ENCODE measurements around the gene MAPK9. TPM values are rescaled to one million over a fixed set of nuclear protein-coding genes. Genes with fewer than 3 reads are reported as not detected.

MAPK9 gene
- total RNA-seq, 1 donor from 2014 or later: 34.4 TPM

DNA sequence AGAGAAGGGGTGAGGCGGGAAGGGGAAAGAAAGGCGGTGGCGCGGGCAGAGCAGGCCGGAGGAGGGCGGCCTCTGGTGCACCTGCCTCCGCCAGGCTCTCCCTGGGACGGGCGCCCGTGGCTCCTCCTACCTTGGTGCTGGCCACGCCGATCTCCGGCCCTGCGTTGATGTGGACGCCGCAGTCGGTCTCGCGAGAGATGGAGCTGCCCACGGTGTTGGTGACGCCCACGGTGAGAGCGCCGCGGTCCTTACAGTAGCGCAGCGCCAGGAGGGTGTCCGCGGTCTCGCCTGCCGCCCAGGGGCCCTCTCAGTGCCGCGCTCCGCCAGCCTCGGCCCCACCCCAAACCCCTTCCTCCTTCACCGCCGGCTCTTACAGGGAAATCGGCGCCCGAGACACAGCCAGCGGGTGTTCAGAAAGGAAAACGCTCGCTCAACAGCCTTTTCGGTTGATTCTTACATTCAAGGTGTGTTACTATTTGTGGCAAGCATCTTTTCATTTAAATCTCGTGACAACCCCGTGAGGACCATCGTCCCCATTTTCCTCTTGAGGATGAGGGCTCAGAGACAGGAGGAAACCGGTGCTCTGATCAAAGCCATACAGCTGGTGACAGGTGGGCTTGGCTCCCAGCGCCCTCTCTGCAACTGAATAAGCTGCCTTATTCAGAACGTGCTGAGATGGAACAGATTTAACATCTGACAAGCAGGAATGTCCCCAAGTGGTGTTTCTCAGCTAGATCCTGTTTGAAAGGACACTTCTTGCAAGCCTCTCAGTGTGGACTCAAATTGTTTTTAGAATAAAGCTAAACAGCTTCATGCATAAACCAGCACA is 22.0 kb upstream of the MAPK9 start:
- no peaks in the 10 kb centered on the region for H3K9me3 Mint-ChIP-seq
- no peak for DNase-seq (ENCODE audit: extremely low spot score, unreplicated experiment)
- no peak overlapping the region for H3K4me3 Mint-ChIP-seq
- H3K27ac Mint-ChIP-seq: no peak overlapping the region
- H3K4me1 Mint-ChIP-seq (ENCODE audit: unreplicated experiment): no peaks in the 10 kb centered on the region
- TF ChIP-seq, protein P1, sequence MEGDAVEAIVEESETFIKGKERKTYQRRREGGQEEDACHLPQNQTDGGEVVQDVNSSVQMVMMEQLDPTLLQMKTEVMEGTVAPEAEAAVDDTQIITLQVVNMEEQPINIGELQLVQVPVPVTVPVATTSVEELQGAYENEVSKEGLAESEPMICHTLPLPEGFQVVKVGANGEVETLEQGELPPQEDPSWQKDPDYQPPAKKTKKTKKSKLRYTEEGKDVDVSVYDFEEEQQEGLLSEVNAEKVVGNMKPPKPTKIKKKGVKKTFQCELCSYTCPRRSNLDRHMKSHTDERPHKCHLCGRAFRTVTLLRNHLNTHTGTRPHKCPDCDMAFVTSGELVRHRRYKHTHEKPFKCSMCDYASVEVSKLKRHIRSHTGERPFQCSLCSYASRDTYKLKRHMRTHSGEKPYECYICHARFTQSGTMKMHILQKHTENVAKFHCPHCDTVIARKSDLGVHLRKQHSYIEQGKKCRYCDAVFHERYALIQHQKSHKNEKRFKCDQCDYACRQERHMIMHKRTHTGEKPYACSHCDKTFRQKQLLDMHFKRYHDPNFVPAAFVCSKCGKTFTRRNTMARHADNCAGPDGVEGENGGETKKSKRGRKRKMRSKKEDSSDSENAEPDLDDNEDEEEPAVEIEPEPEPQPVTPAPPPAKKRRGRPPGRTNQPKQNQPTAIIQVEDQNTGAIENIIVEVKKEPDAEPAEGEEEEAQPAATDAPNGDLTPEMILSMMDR (conservative IDR thresholded peaks at IDR 0.05): no peak
- no peaks in the 10 kb centered on the region for H3K27me3 Mint-ChIP-seq
- H3K36me3 Mint-ChIP-seq: peaks cover 5% of the 10 kb centered on the region

DNA sequence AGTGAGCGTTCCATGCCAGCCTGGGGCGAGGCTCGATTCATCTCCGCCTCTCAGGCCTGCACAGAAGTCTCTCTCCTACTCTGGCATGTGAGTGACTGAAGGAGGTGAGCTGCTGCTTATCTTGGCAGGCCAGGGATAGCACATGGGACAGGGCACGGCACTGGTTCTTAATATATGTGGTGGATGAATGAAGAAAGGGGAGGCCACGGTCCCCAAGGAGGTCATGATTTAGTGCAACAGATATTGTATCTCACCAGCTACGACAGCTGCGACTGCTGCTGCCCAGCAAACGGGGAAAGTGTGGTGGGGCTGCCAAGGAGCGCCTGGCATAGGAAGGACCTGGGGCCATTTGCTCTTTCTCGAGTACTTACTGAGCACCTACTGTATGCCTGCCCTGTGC is 19.3 kb upstream of the MAPK9 start:
- H3K27ac Mint-ChIP-seq: no peak overlapping the region
- no peaks in the 10 kb centered on the region for H3K27me3 Mint-ChIP-seq
- no peak overlapping the region for H3K4me3 Mint-ChIP-seq
- no peaks in the 10 kb centered on the region for H3K9me3 Mint-ChIP-seq
- TF ChIP-seq, protein P1 (conservative IDR thresholded peaks at IDR 0.05): no peak
- H3K36me3 Mint-ChIP-seq: peaks cover 5% of the 10 kb centered on the region
- H3K4me1 Mint-ChIP-seq (ENCODE audit: unreplicated experiment): no peaks in the 10 kb centered on the region
- DNase-seq (ENCODE audit: extremely low spot score, unreplicated experiment): no peak

DNA sequence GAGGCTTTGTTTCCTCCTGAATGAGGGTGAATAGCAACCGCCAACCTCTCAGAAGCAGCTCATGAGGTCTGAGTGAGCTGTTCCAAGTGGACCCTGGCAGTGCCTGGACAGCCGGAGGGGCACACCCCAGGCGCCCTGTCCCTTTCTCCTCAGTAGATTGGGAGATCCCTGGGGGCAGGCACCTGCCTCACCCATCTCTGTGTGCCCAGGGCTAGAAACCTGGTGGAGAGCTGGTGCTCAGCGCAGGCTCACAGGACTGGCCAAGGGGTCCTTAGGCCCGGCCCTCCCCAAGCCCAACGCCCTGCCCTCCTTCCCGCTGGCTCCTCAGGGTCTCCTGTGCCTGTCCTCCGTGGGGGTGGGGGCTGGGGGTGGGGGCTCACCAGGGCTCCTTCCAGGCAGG is 14.9 kb upstream of the MAPK9 start:
- Mint-ChIP-seq H3K27ac (no peak overlapping the region), H3K4me1 (ENCODE audit: unreplicated experiment) (no peaks in the 10 kb centered on the region), H3K27me3 (no peaks in the 10 kb centered on the region), H3K36me3 (peaks cover 5% of the 10 kb centered on the region), H3K4me3 (no peak overlapping the region), H3K9me3 (no peaks in the 10 kb centered on the region)
- TF ChIP-seq, protein P1 (conservative IDR thresholded peaks at IDR 0.05): no peak
- no peak for DNase-seq (ENCODE audit: extremely low spot score, unreplicated experiment)

DNA sequence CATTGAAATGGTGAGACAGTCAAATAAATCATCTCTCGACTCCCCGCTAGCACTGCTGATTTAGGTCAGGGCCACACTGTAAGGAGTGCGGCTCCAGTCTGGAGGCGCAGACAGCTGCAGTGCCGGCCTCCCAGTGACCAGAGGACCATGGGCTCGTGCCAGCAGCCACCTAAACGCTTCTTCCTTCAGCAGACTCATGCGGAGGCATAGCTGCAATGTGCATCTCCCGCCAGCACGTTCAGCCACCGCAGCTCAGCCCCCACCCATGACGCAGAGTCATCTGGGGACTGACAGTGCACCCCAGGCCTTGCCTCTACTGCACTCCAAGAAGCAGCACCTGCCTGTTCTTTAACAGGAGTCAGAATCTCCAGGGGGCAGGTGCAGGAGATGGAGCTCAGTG is 13.6 kb upstream of the MAPK9 start:
- Mint-ChIP-seq H3K9me3 (no peaks in the 10 kb centered on the region), H3K4me1 (ENCODE audit: unreplicated experiment) (no peaks in the 10 kb centered on the region)
- TF ChIP-seq, protein P1 (conservative IDR thresholded peaks at IDR 0.05): no peak

DNA sequence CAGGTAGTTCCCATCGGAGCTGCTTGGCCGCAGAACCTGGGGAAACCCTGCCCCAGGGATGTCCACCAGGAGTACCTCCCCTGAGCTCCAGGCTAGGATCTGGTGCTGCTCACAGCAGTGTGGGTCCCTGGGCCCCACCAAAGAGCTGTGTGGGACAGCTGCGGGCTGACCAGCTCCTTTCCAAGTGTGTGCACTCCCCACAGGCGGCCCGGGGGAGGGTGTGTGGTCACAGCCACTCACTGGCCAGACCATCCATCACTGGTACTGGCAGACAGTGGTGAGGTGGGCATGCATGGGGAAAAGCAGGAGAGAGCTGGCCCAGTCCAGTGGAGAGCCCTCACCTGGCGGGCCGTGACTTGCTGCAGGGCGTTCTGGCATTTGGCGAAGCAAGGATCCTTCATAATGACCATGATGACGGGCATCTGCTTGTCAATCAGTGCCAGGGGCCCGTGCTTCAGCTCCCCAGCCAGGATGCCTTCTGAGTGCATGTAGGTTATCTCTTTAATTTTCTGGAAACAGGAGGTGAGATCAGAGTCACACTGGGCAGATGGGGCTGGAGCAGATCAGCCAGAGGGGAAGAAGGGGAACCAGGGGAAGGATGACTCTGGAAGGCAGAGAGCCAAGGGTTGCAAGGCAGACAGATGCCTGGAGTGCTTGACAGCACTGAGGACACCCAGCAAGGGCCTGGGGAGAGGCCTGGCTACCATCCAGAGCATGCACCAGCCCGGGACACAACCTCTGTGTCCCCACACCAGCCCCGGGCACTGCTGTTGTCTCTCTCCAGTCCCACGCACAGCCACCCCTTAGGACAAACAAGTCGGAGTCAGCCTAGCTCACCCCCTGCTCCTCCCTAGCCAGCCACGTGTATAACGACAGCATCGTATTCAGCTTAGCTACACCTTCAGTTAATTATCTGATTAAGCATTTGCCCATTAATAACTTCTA is 12.8 kb upstream of the MAPK9 start:
- H3K27me3 Mint-ChIP-seq: no peaks in the 10 kb centered on the region
- no peak overlapping the region for H3K4me3 Mint-ChIP-seq
- H3K27ac Mint-ChIP-seq: no peak overlapping the region
- DNase-seq (ENCODE audit: extremely low spot score, unreplicated experiment): no peak
- no peaks in the 10 kb centered on the region for H3K4me1 Mint-ChIP-seq (ENCODE audit: unreplicated experiment)
- H3K36me3 Mint-ChIP-seq: no peaks in the 10 kb centered on the region
- H3K9me3 Mint-ChIP-seq: no peaks in the 10 kb centered on the region
- TF ChIP-seq, protein P1 (conservative IDR thresholded peaks at IDR 0.05): no peak

More for the DNA sequence above, 13.6 kb upstream of the MAPK9 start:
- no peak for DNase-seq (ENCODE audit: extremely low spot score, unreplicated experiment)
- H3K4me3 Mint-ChIP-seq: no peak overlapping the region
- H3K27ac Mint-ChIP-seq: no peak overlapping the region
- no peaks in the 10 kb centered on the region for H3K36me3 Mint-ChIP-seq
- no peaks in the 10 kb centered on the region for H3K27me3 Mint-ChIP-seq

Data from type B pancreatic cell (in vitro differentiated cells).